H1 (cell line): ENCODE measurements around the gene OR13C2.

Experiments used
- ATF2 ChIP-seq: IDR thresholded peaks from 2 replicates; pipeline ENCODE4 v1.6.1; 2012; ENCODE audit warnings: low read length, inconsistent platforms
- CREB1 ChIP-seq: IDR thresholded peaks from 2 replicates; pipeline ENCODE4 v1.6.1; 2012; ENCODE audit warnings: inconsistent platforms
- CTCF ChIP-seq, 3 experiments: IDR thresholded peaks; 1 replicate in 2 of 3; 2 replicates in 1 of 3; pipeline versions ENCODE4 v1.5.1 to v1.6.1; 2011; ENCODE audit warnings: low read length in 3 of 3, mild to moderate bottlenecking in 3 of 3, inconsistent platforms in 2 of 3, low read depth in 1 of 3, moderate library complexity in 1 of 3; ENCODE audit not compliant: insufficient read depth in 1 of 3; ENCODE audit errors: control extremely low read depth in 1 of 3
- EP300 ChIP-seq, 2 experiments: IDR thresholded peaks; 1 replicate in 1 of 2; 2 replicates in 1 of 2; pipeline ENCODE4 v1.6.1; 2011 to 2012; ENCODE audit warnings: low read depth in 2 of 2, low read length in 2 of 2, mild to moderate bottlenecking in 2 of 2, borderline replicate concordance in 1 of 2, inconsistent platforms in 1 of 2, moderate library complexity in 1 of 2
- FOSL1 ChIP-seq: IDR thresholded peaks from 2 replicates; pipeline ENCODE4 v1.6.1; 2011; ENCODE audit warnings: mild to moderate bottlenecking, low read depth, low read length, moderate library complexity; ENCODE audit not compliant: insufficient read depth
- PHF8 ChIP-seq: fragments of 200-600 bp; sonication (generic); conservative IDR thresholded peaks from 2 replicates; pipeline ENCODE4 v1.7.1; 2012; ENCODE audit warnings: low read depth, mild to moderate bottlenecking, inconsistent platforms, low read length, moderate library complexity
- RAD21 ChIP-seq, 2 experiments: IDR thresholded peaks in 1 of 2; conservative IDR thresholded peaks in 1 of 2; 2 replicates each; pipeline ENCODE4 v1.6.1; 2011; ENCODE audit warnings: low read depth in 2 of 2, low read length in 2 of 2, improper control_type of control experiment in 1 of 2, inconsistent platforms in 1 of 2, mild to moderate bottlenecking in 1 of 2, moderate library complexity in 1 of 2
- TF ChIP-seq, protein P1 (sequence below): IDR thresholded peaks from 2 replicates; pipeline ENCODE4 v1.6.1; 2011; ENCODE audit warnings: low read depth, mild to moderate bottlenecking, low read length; ENCODE audit not compliant: insufficient read depth

GRCh38 chr9:104586496-104587180, 18.8 kb downstream of the OR13C2 start:
- no peak for TF ChIP-seq FOSL1
- TF ChIP-seq CTCF (IDR thresholded peaks at IDR 0.05; ENCODE audit: control extremely low read depth in 1 of 3, insufficient read depth in 1 of 3, low read depth in 1 of 3, low read length in 3 of 3) = no peak
- no peak for TF ChIP-seq ATF2
- TF ChIP-seq CREB1 = no peak
- no peak for TF ChIP-seq RAD21 (IDR thresholded peaks at IDR 0.05 in 1 of 2, conservative IDR thresholded peaks at IDR 0.05 in 1 of 2; ENCODE audit: low read depth in 2 of 2, low read length in 2 of 2)
- TF ChIP-seq EP300 (IDR thresholded peaks at IDR 0.05; ENCODE audit: borderline replicate concordance in 1 of 2, low read depth in 2 of 2, low read length in 2 of 2) = no peak
- TF ChIP-seq PHF8 = no peak
- TF ChIP-seq, protein P1, sequence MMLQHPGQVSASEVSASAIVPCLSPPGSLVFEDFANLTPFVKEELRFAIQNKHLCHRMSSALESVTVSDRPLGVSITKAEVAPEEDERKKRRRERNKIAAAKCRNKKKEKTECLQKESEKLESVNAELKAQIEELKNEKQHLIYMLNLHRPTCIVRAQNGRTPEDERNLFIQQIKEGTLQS = no peak
